Progenitor cell of endocrine pancreas (in vitro differentiated cells): Measurements from ENCODE around the gene ZSCAN21. TPM values are rescaled to one million over a fixed set of nuclear protein-coding genes. Genes with fewer than 3 reads are reported as not detected.
"Not testable (repeated sequence)": the region's sequence is repeated elsewhere in the genome, so short reads cannot be mapped to it uniquely, and the experiment has no call there.

Source experiments
- DNase-seq: peaks from one replicate; pipeline ENCODE4 v3.0.0; 2021; ENCODE audit warnings: low spot score; ENCODE audit not compliant: unreplicated experiment
- H3K27ac Mint-ChIP-seq: 2 replicates; pipeline ENCODE4 v1.8.0; 2021; ENCODE audit warnings: mild to moderate bottlenecking, moderate library complexity, mixed read lengths
- H3K27me3 Mint-ChIP-seq: 2 replicates; pipeline ENCODE4 v1.8.0; 2021; ENCODE audit warnings: mixed read lengths
- H3K36me3 Mint-ChIP-seq: 2 replicates; pipeline ENCODE4 v1.8.0; 2022; ENCODE audit warnings: mixed read lengths; ENCODE audit not compliant: insufficient read depth
- H3K4me1 Mint-ChIP-seq: 2 replicates; pipeline ENCODE4 v1.8.0; 2021; ENCODE audit warnings: low read depth, mixed read lengths
- H3K4me3 Mint-ChIP-seq: 2 replicates; pipeline ENCODE4 v1.8.0; 2021; ENCODE audit warnings: low read depth, mild to moderate bottlenecking, moderate library complexity, mixed read lengths
- H3K9me3 Mint-ChIP-seq: 2 replicates; pipeline ENCODE4 v1.8.0; 2021; ENCODE audit warnings: low read depth, mixed read lengths
- CTCF ChIP-seq: fragments of 200-600 bp; sonication (generic); IDR thresholded peaks from one replicate; pipeline ENCODE4 v1.5.0; 2021; ENCODE audit warnings: antibody characterized with exemption, mild to moderate bottlenecking; ENCODE audit not compliant: unreplicated experiment
- total RNA-seq: library from RNA; stranded (reverse); gene quantifications from 2 replicates; pipeline ENCODE4 v1.2.1, GENCODE V29; 2021

ZSCAN21 gene
- total RNA-seq, 1 donor from 2014 or later = 22.8 TPM

GRCh38 chr7:100010901-100011300 is 38.7 kb upstream of the ZSCAN21 start:
- no peak for TF ChIP-seq CTCF
- peaks cover 25% of the 10 kb centered on the region for H3K4me1 Mint-ChIP-seq
- no peak overlapping the region for H3K4me3 Mint-ChIP-seq
- no peaks in the 10 kb centered on the region for H3K27me3 Mint-ChIP-seq
- H3K36me3 Mint-ChIP-seq = no peaks in the 10 kb centered on the region
- H3K9me3 Mint-ChIP-seq = no peaks in the 10 kb centered on the region
- no peak for DNase-seq
- no peak overlapping the region for H3K27ac Mint-ChIP-seq

- TF ChIP-seq CTCF = no peak
- H3K27me3 Mint-ChIP-seq = no peaks in the 10 kb centered on the region
- no peaks in the 10 kb centered on the region for H3K36me3 Mint-ChIP-seq
- DNase-seq = no peak
- peaks cover 26% of the 10 kb centered on the region for H3K4me1 Mint-ChIP-seq
- H3K9me3 Mint-ChIP-seq = no peaks in the 10 kb centered on the region
- H3K27ac Mint-ChIP-seq = no peak overlapping the region
- H3K4me3 Mint-ChIP-seq = no peak overlapping the region
These were observed 38.1 kb upstream of the ZSCAN21 start for GRCh38 chr7:100011516-100011915.

GRCh38 chr7:100012385-100013327 is 36.9 kb upstream of the ZSCAN21 start:
- peaks cover 26% of the 10 kb centered on the region for H3K4me1 Mint-ChIP-seq
- not testable (repeated sequence) for H3K9me3 Mint-ChIP-seq, H3K4me3 Mint-ChIP-seq, H3K36me3 Mint-ChIP-seq, H3K27ac Mint-ChIP-seq, H3K27me3 Mint-ChIP-seq, DNase-seq

DNA sequence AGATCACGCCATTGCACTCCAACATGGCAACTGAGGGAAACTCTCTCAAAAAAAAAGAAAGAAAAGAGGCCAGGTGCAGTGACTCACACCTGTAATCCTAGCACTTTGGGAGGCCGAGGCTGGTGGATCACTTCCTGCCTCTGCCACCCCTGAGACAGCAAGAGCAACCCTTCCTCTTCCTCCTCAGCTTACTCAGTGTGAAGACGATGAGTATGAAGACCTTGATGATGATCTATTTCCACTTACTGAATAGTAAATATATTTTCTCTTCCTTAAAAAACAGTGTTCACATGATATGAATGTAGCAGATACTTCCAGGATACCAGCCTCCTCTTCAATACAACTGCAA is 36.3 kb upstream of the ZSCAN21 start:
- Mint-ChIP-seq H3K4me3 (no peak overlapping the region), H3K27ac (no peak overlapping the region)
- DNase-seq = no peak

DNA sequence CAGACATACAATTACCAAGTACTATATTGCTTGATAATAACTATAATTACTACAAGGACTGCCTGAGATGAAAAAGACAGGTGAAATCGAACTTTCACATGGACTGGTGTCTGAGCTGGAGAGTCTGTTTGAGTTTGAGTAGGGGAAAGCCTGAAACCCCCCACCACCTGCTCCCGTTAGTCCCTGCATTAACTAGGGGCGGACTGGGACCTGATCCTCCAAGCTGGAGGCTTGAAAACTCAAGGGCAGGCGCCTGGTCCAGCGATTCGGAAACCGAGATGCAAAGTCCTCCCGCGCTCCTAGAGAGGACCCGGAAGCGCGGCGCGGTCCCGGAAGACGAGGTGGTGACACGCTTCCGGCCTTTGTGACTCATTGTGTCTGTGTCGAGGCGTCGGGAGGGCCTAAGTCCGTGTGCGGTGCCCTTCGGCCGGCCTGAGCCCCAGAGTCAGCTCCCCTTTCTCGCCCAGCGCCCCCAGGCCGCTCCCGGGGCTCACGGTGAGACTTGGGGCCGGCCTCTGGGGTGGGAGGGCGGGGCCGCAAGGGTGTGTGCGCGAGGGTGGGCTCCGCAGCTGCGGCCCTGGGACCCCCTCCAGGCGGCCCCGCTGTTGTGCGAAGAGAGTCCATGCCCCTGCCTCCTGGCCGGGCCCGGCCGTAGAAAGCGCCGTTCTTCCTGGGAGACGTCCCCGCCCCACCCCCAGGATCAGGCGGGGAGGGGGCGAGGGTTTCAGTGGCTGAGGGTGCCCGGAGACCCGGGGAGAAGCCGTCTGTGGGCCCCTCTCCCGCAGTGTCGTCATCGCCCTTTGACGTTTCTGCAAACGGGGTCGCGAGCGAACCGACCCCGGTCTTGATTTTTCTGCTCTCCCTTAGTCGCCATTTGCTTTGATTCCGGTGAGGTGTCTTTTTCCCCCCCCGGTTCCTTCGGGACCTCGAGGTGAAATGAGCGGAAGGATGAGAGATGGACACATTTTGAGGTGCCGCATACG is 34.1 kb upstream of the ZSCAN21 start, which contains the start of gene ZKSCAN1:
Gene ZKSCAN1, plus strand, starts transcription at position 365 of the 983 bp plus-strand sequence. CDS start 7,911 bp downstream, outside the sequence.
- Mint-ChIP-seq H3K9me3 (no peaks in the 10 kb centered on the region), H3K36me3 (peaks cover 3% of the 10 kb centered on the region), H3K27me3 (no peaks in the 10 kb centered on the region), H3K27ac (peak within 1 kb of the TSS; percentile 98), H3K4me1 (peaks cover 33% of the 10 kb centered on the region), H3K4me3 (peak within 1 kb of the TSS; percentile 85)
- DNase-seq = peak; percentile 67
- TF ChIP-seq CTCF = no peak

More for the DNA sequence above, 36.3 kb upstream of the ZSCAN21 start:
- Mint-ChIP-seq H3K4me1 (peaks cover 24% of the 10 kb centered on the region), H3K9me3 (no peaks in the 10 kb centered on the region), H3K27me3 (no peaks in the 10 kb centered on the region), H3K36me3 (peaks cover 3% of the 10 kb centered on the region)
- no peak for TF ChIP-seq CTCF
